B cell (primary cell): ENCODE data around the gene SSR1. TPM values are rescaled to one million over a fixed set of nuclear protein-coding genes. Genes with fewer than 3 reads are reported as not detected.

Experiments
- ATAC-seq: fragments of 200-7000 bp; cut with Tn5 transposase; one replicate; pipeline ENCODE4 v1.10.0; 2021; ENCODE audit warnings: low read depth, mild to moderate bottlenecking, moderate number of reproducible peaks, moderate library complexity
- CTCF ChIA-PET: fragments of 350-600 bp; sonication (Branson Sonifier 250); formaldehyde crosslinking; loops from one replicate; lab custom pipeline; 2021; ENCODE audit warnings: antibody characterized with exemption, inconsistent platforms; lab: Charles Lee
- POLR2A ChIA-PET: fragments of 350-600 bp; sonication (Branson Sonifier 250); formaldehyde crosslinking; loops from one replicate; lab custom pipeline; 2021; ENCODE audit warnings: antibody characterized with exemption; lab: Charles Lee
- DNase-seq: peaks from one replicate; pipeline ENCODE4 v3.0.0; 2013
- H2AFZ ChIP-seq: 2 replicates; pipeline ENCODE4 v1.6.1; 2012; ENCODE audit warnings: mild to moderate bottlenecking, low read depth, low read length; ENCODE audit not compliant: insufficient read depth, poor library complexity, severe bottlenecking
- H3K27ac ChIP-seq, 2 donors: 1 replicate in 1 of 2; 2 replicates in 1 of 2; pipeline ENCODE4 v1.5.1; 2012 to 2013; ENCODE audit warnings: low read length in 2 of 2, mild to moderate bottlenecking in 2 of 2, moderate library complexity in 1 of 2
- H3K27me3 ChIP-seq, 4 experiments: fragments of 200-600 bp in 1 of 4; sonication (generic) in 1 of 4; replicated peaks in 1 of 4; 1 replicate in 2 of 4; 2 replicates in 2 of 4; pipeline versions ENCODE4 v1.6.1 to v1.7.0; 2013 to 2016; ENCODE audit warnings: low read length in 3 of 4, mild to moderate bottlenecking in 2 of 4, mixed read lengths in 1 of 4, moderate library complexity in 1 of 4; ENCODE audit not compliant: insufficient read depth in 4 of 4, control insufficient read depth in 3 of 4; ENCODE audit errors: control extremely low read depth in 1 of 4
- H3K36me3 ChIP-seq, 2 experiments: replicated peaks in 1 of 2; 1 replicate in 1 of 2; 2 replicates in 1 of 2; pipeline versions ENCODE4 v1.6.1 to v1.7.1; 2013; ENCODE audit warnings: low read length in 1 of 2; ENCODE audit not compliant: insufficient read depth in 2 of 2, control insufficient read depth in 1 of 2; ENCODE audit errors: control extremely low read depth in 1 of 2, extremely low read depth in 1 of 2
- H3K4me1 ChIP-seq, 2 donors: fragments of 200-600 bp in 1 of 2; sonication (generic) in 1 of 2; 1 replicate in 1 of 2; 2 replicates in 1 of 2; pipeline versions ENCODE4 v1.5.1 to v1.6.1; 2013 to 2017; ENCODE audit warnings: low read length in 2 of 2; ENCODE audit not compliant: control insufficient read depth in 2 of 2, insufficient read depth in 2 of 2
- H3K4me2 ChIP-seq: replicated peaks from 2 replicates; pipeline ENCODE3; 2012; ENCODE audit warnings: mild to moderate bottlenecking, low read depth, low read length; ENCODE audit not compliant: poor library complexity, severe bottlenecking
- H3K4me3 ChIP-seq, 5 experiments: fragments of 200-600 bp in 1 of 5; sonication (generic) in 1 of 5; 1 replicate in 3 of 5; 2 replicates in 2 of 5; pipeline versions ENCODE4 v1.5.1 to v1.7.0; 2011 to 2016; ENCODE audit warnings: low read length in 4 of 5, mild to moderate bottlenecking in 4 of 5, low read depth in 2 of 5, control low read depth in 1 of 5, moderate library complexity in 1 of 5; ENCODE audit not compliant: insufficient read depth in 1 of 5; ENCODE audit errors: control extremely low read depth in 1 of 5, extremely low read depth in 1 of 5
- H3K79me2 ChIP-seq: fragments of 200-600 bp; sonication (generic); one replicate; pipeline ENCODE4 v1.6.0; 2016; ENCODE audit warnings: low read length; ENCODE audit not compliant: control insufficient read depth, insufficient read depth
- H3K9ac ChIP-seq: fragments of 200-600 bp; sonication (generic); 2 replicates; pipeline ENCODE4 v1.6.1; 2017; ENCODE audit warnings: mild to moderate bottlenecking, low read length, moderate library complexity
- H3K9me3 ChIP-seq, 3 donors: one replicate each; pipeline versions ENCODE4 v1.6.1 to v1.7.1; 2013; ENCODE audit warnings: low read length in 2 of 3; ENCODE audit not compliant: control insufficient read depth in 2 of 3, insufficient read depth in 1 of 3; ENCODE audit errors: control extremely low read depth in 1 of 3
- H4K20me1 ChIP-seq: 2 replicates; pipeline ENCODE4 v1.6.0; 2012; ENCODE audit warnings: mild to moderate bottlenecking, low read length; ENCODE audit not compliant: insufficient read depth, control insufficient read depth, poor library complexity, severe bottlenecking
- H3K27ac Mint-ChIP-seq: one replicate; pipeline ENCODE4 v1.8.0; 2021; ENCODE audit warnings: mixed read lengths
- H3K27me3 Mint-ChIP-seq: one replicate; pipeline ENCODE4 v1.8.0; 2021; ENCODE audit warnings: mixed read lengths
- H3K4me1 Mint-ChIP-seq: one replicate; pipeline ENCODE4 v1.8.0; 2021; ENCODE audit warnings: mixed read lengths
- H3K4me3 Mint-ChIP-seq: one replicate; pipeline ENCODE4 v1.8.0; 2021; ENCODE audit warnings: mixed read lengths
- H3K9me3 Mint-ChIP-seq: one replicate; pipeline ENCODE4 v1.8.0; 2022; ENCODE audit warnings: mixed read lengths; ENCODE audit not compliant: insufficient read depth
- CTCF ChIP-seq: fragments of 200-600 bp; IDR thresholded peaks from one replicate; pipeline ENCODE4 v1.8.0; 2022; ENCODE audit warnings: antibody characterized with exemption, mild to moderate bottlenecking
- EZH2 ChIP-seq: IDR thresholded peaks from 2 replicates; pipeline ENCODE4 v1.6.1; 2012; ENCODE audit warnings: borderline replicate concordance, low read depth, mild to moderate bottlenecking, moderate library complexity, low read length; ENCODE audit not compliant: insufficient read depth, poor library complexity, severe bottlenecking
- WGBS: methylation state at CpG from one replicate; pipeline ENCODE4 v1.1.5; 2013; ENCODE audit warnings: missing lambda C conversion rate; ENCODE audit not compliant: insufficient coverage; 5-methylcytosine and 5-hydroxymethylcytosine counted together
- intact Hi-C: fragments of 100-400 bp; cut with micrococcal nuclease; formaldehyde crosslinking; loops from one replicate; pipeline ENCODE4 v1.10.0; 2022
- polyA plus RNA-seq: library from polyadenylated mRNA; depleted of rRNA; stranded (reverse); fragments of >200 nt; gene quantifications from 2 replicates; pipeline ENCODE4 v1.2.3, GENCODE V29; 2012
- total RNA-seq, 2 donors: library from RNA; stranded (reverse); fragments of 120-200 nt in 1 of 2; gene quantifications; 1 replicate in 1 of 2; 2 replicates in 1 of 2; pipeline versions ENCODE4 v1.2.3 to v1.2.4, GENCODE V29; 2013 to 2022

The SSR1 gene
- total and polyA plus RNA-seq, 2 donors (not counting 1 experiment from before 2014, with no cell fraction given), result 15.9 to 81.6 TPM

- H3K4me1 Mint-ChIP-seq, result peaks cover 19% of the 10 kb centered on the region
- Histone ChIP-seq H3K9ac (no peak overlapping the region), H3K27ac (no peak overlapping the region), H3K4me3 (no peak overlapping the region), H3K9me3 (no peaks in the 10 kb centered on the region), H3K4me1 (peaks cover 9 to 12% of the 10 kb centered on the region in 2 donors), H3K36me3 (no peaks in the 10 kb centered on the region), H3K4me2 (no peak overlapping the region), H4K20me1 (no peaks in the 10 kb centered on the region), H2AFZ (no peak overlapping the region), H3K27me3 (no peaks in the 10 kb centered on the region), H3K79me2 (no peaks in the 10 kb centered on the region)
- 73% methylated on average over 2 of the region's 3 CpGs for WGBS
- intact Hi-C loops, result no loop called here
- H3K27ac Mint-ChIP-seq, result no peak overlapping the region
- H3K9me3 Mint-ChIP-seq, result no peaks in the 10 kb centered on the region
- peaks cover 2% of the 10 kb centered on the region for H3K27me3 Mint-ChIP-seq
- ATAC-seq, result no peak
- ChIA-PET CTCF (no interaction called here), POLR2A (no interaction called here)
- no peak for DNase-seq
- H3K4me3 Mint-ChIP-seq, result no peak overlapping the region
- no peak for TF ChIP-seq EZH2
- no peak for TF ChIP-seq CTCF
Measured at GRCh38 chr6:7325750-7326149, 12.8 kb upstream of the SSR1 start.

GRCh38 chr6:7324520-7324919 is 11.5 kb upstream of the SSR1 start:
- H3K4me2 ChIP-seq, result peak overlapping the region; percentile 61
- H3K27me3 ChIP-seq, result no peaks in the 10 kb centered on the region
- H4K20me1 ChIP-seq, result no peaks in the 10 kb centered on the region
- 4% methylated on average over 6 of the region's 7 CpGs for WGBS
- H3K9me3 ChIP-seq, result no peaks in the 10 kb centered on the region
- H3K36me3 ChIP-seq, result no peaks in the 10 kb centered on the region
- no peaks in the 10 kb centered on the region for H3K79me2 ChIP-seq
- peak overlapping the region in 2 of 5 experiments; percentile 0 to 5 for H3K4me3 ChIP-seq
- intact Hi-C loops, result no loop called here
- H3K27ac Mint-ChIP-seq, result peak overlapping the region; percentile 66
- peak overlapping the region in 1 of 2 donors; percentile 53 for H3K27ac ChIP-seq
- H3K27me3 Mint-ChIP-seq, result peaks cover 3% of the 10 kb centered on the region
- peak; percentile 70 for DNase-seq
- peak overlapping the region; percentile 75 for H2AFZ ChIP-seq
- peaks cover 19% of the 10 kb centered on the region for H3K4me1 Mint-ChIP-seq
- TF ChIP-seq EZH2, result no peak
- TF ChIP-seq CTCF, result no peak
- peaks cover 9 to 12% of the 10 kb centered on the region in 2 donors for H3K4me1 ChIP-seq
- ChIA-PET CTCF (interaction anchor here (0.9 to 1.0 kb wide), 3 partner anchors 10 to 47 kb away, joined by 3 to 5 read pairs (median 3); no protein-coding TSS in a partner anchor), POLR2A (interaction anchor here (0.8 kb wide), 1 partner anchor 65 kb away, joined by 3 read pairs; the partner anchor contains the start of genes CAGE1 and RIOK1)
- peak overlapping the region; percentile 32 for H3K4me3 Mint-ChIP-seq
- peak overlapping the region; percentile 44 for H3K9ac ChIP-seq
- peak; percentile 90 for ATAC-seq
- no peaks in the 10 kb centered on the region for H3K9me3 Mint-ChIP-seq
